Right ventricle myocardium inferior (tissue), 1 donor: Measurements from ENCODE around the gene TM4SF5. TPM values are rescaled to one million over a fixed set of nuclear protein-coding genes. Genes with fewer than 3 reads are reported as not detected.

Experiments used
- ATAC-seq: fragments of 200-7000 bp; cut with Tn5 transposase; one replicate; pipeline ENCODE4 v1.9.1; 2020; ENCODE audit warnings: mild to moderate bottlenecking, moderate library complexity
- DNase-seq: peaks from one replicate; pipeline ENCODE4 v3.0.0; 2021; ENCODE audit errors: missing footprints
- intact Hi-C: fragments of 100-400 bp; cut with DNase I; formaldehyde crosslinking; loops from one replicate; pipeline ENCODE4 v1.11.0; 2022
- total RNA-seq: library from RNA; stranded (reverse); fragmentation: NEBNext Ultra II Directional; extraction: Animal tissue kit (Norgen Biotek cat#: 25700); gene quantifications from one replicate; pipeline ENCODE4 v1.2.1, GENCODE V29; 2021
- donor health status: DM: no; HTN: yes; CAD: no; lungs with severe emphysema.

Gene TM4SF5
- total RNA-seq, 1 donor from 2014 or later: not detected

GRCh38 chr17:4743898-4744297, 27.8 kb upstream of the TM4SF5 start:
- DNase-seq (no peak), ATAC-seq (no peak)
- intact Hi-C loops: no loop called here

- no peak for ATAC-seq
- intact Hi-C loops: no loop called here
- DNase-seq: no peak
These were observed 26.4 kb upstream of the TM4SF5 start for GRCh38 chr17:4744999-4745969.

- intact Hi-C loops: no loop called here
- ATAC-seq: peak; percentile 73
- no peak for DNase-seq
These were observed 23.8 kb upstream of the TM4SF5 start for GRCh38 chr17:4747847-4748246.

- ATAC-seq: no peak
- DNase-seq: no peak
These were observed 23.0 kb upstream of the TM4SF5 start for GRCh38 chr17:4748686-4749085.

GRCh38 chr17:4750606-4751005, 21.1 kb upstream of the TM4SF5 start:
- intact Hi-C loops: no loop called here
- peak; percentile 34 for ATAC-seq
- DNase-seq: no peak

More at GRCh38 chr17:4748686-4749085, 23.0 kb upstream of the TM4SF5 start:
- intact Hi-C loops: no loop called here

- no peak for ATAC-seq
- DNase-seq: no peak
- intact Hi-C loops: no loop called here
These were observed 19.8 kb upstream of the TM4SF5 start for GRCh38 chr17:4751932-4752331.

GRCh38 chr17:4753392-4753791, 18.3 kb upstream of the TM4SF5 start:
- no peak for ATAC-seq
- intact Hi-C loops: no loop called here
- DNase-seq: no peak

GRCh38 chr17:4759776-4760236, 11.9 kb upstream of the TM4SF5 start:
- DNase-seq: no peak
- intact Hi-C loops: no loop called here

GRCh38 chr17:4764595-4764994, 7.1 kb upstream of the TM4SF5 start:
- DNase-seq: no peak
- intact Hi-C loops: no loop called here
- peak; percentile 52 for ATAC-seq

More at GRCh38 chr17:4759776-4760236, 11.9 kb upstream of the TM4SF5 start:
- ATAC-seq: no peak

GRCh38 chr17:4766201-4766600, 5.5 kb upstream of the TM4SF5 start:
- ATAC-seq: no peak

GRCh38 chr17:4766723-4767122, 5.0 kb upstream of the TM4SF5 start:
- intact Hi-C loops: no loop called here
- ATAC-seq: no peak
- DNase-seq: no peak

More at GRCh38 chr17:4766201-4766600, 5.5 kb upstream of the TM4SF5 start:
- intact Hi-C loops: no loop called here
- no peak for DNase-seq

- peak; percentile 26 for ATAC-seq
- DNase-seq: no peak
- intact Hi-C loops: no loop called here
These were observed 3.4 kb upstream of the TM4SF5 start for GRCh38 chr17:4768298-4768697.

GRCh38 chr17:4769628-4770027, 2.1 kb upstream of the TM4SF5 start:
- intact Hi-C loops: no loop called here
- no peak for ATAC-seq

GRCh38 chr17:4772235-4772613, 538 bp downstream of the TM4SF5 start:
- DNase-seq (no peak), ATAC-seq (no peak)
- intact Hi-C loops: no loop called here

More at GRCh38 chr17:4769628-4770027, 2.1 kb upstream of the TM4SF5 start:
- DNase-seq: no peak

- ATAC-seq: no peak
- intact Hi-C loops: no loop called here
- DNase-seq: no peak
These were observed 6.5 kb downstream of the TM4SF5 start for GRCh38 chr17:4777969-4778760.

- no peak for ATAC-seq
- DNase-seq: no peak
- intact Hi-C loops: no loop called here
These were observed 8.8 kb downstream of the TM4SF5 start for GRCh38 chr17:4780325-4780955.

GRCh38 chr17:4782652-4783051, 11.0 kb downstream of the TM4SF5 start:
- ATAC-seq (no peak), DNase-seq (no peak)
- intact Hi-C loops: no loop called here

- DNase-seq (no peak), ATAC-seq (no peak)
- intact Hi-C loops: loop anchor here (2.0 to 5.0 kb wide), 3 partner anchors 52 to 103 kb away; partner anchors contain the start of gene MED11
These were observed 13.8 kb downstream of the TM4SF5 start for GRCh38 chr17:4785311-4786105.
